AG04450 (cell line): ENCODE results near the gene GNG2. TPM values are rescaled to one million over a fixed set of nuclear protein-coding genes. Genes with fewer than 3 reads are reported as not detected.

ENCODE experiments used
- CTCF ChIA-PET: fragments of 300-600, 350-600 bp; formaldehyde crosslinking; extraction: SDS; loops from one replicate; lab custom pipeline; 2022; ENCODE audit warnings: antibody characterized with exemption, inconsistent platforms; lab: Charles Lee
- POLR2A ChIA-PET: fragments of 350-600 bp; formaldehyde crosslinking; extraction: SDS; loops from one replicate; lab custom pipeline; 2021; ENCODE audit warnings: antibody characterized with exemption, inconsistent platforms; lab: Yijun Ruan, JAX
- DNase-seq: peaks from one replicate; pipeline ENCODE4 v3.0.0-alpha.2; 2011; ENCODE audit warnings: low read depth, low spot score
- H3K27ac ChIP-seq: one replicate; pipeline ENCODE4 v1.5.1; 2012; ENCODE audit warnings: low read depth, low read length, control low read depth
- H3K27me3 ChIP-seq: one replicate; pipeline ENCODE4 v1.6.0; 2012; ENCODE audit warnings: low read length; ENCODE audit not compliant: control insufficient read depth, insufficient read depth
- H3K4me3 ChIP-seq: 2 replicates; pipeline ENCODE4 v1.5.1; 2011; ENCODE audit warnings: mild to moderate bottlenecking, low read depth, low read length, control low read depth
- H3K9me3 ChIP-seq: 2 replicates; pipeline ENCODE4 v1.5.1; 2012; ENCODE audit warnings: low read length; ENCODE audit not compliant: control insufficient read depth, insufficient read depth
- polyA plus RNA-seq: library from polyadenylated mRNA; depleted of rRNA; stranded (reverse); fragments of >200 nt; gene quantifications from 2 replicates; pipeline ENCODE4 v1.2.3, GENCODE V29; 2011
- TF ChIP-seq, protein P1 (sequence below): IDR thresholded peaks from 2 replicates; pipeline ENCODE4 v1.5.1; 2011; ENCODE audit warnings: low read depth, low read length, control low read depth, inconsistent platforms

Gene GNG2
- polyA plus RNA-seq, 1 experiment = 83.9 TPM

DNA sequence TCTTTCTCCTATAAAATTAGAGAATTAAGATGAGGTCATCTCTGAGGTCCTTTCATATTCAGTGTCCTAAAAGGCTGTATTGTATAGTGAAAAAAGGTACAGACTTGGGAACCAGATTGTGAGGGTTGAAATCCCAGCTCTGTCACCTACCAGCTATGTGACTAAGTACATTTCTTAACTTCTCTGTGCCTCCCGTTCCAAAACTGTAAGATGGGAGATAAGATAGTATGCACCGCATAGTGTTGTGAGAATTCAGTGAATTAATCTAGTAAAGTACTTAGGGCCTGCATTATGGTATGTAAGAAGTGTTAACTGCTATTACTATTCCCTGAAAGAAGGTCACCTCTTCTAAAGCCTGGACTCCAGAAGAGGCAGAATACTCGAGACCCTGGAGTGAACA is 60.6 kb downstream of the GNG2 start:
- no peak for DNase-seq
- TF ChIP-seq, protein P1, sequence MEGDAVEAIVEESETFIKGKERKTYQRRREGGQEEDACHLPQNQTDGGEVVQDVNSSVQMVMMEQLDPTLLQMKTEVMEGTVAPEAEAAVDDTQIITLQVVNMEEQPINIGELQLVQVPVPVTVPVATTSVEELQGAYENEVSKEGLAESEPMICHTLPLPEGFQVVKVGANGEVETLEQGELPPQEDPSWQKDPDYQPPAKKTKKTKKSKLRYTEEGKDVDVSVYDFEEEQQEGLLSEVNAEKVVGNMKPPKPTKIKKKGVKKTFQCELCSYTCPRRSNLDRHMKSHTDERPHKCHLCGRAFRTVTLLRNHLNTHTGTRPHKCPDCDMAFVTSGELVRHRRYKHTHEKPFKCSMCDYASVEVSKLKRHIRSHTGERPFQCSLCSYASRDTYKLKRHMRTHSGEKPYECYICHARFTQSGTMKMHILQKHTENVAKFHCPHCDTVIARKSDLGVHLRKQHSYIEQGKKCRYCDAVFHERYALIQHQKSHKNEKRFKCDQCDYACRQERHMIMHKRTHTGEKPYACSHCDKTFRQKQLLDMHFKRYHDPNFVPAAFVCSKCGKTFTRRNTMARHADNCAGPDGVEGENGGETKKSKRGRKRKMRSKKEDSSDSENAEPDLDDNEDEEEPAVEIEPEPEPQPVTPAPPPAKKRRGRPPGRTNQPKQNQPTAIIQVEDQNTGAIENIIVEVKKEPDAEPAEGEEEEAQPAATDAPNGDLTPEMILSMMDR = no peak
- Histone ChIP-seq H3K27ac (no peak overlapping the region), H3K9me3 (no peaks in the 10 kb centered on the region), H3K4me3 (no peak overlapping the region), H3K27me3 (no peaks in the 10 kb centered on the region)
- CTCF ChIA-PET = interaction anchor here (0.9 kb wide), 1 partner anchor 58 kb away, joined by 3 read pairs; no protein-coding TSS in a partner anchor
- POLR2A ChIA-PET = no interaction called here

DNA sequence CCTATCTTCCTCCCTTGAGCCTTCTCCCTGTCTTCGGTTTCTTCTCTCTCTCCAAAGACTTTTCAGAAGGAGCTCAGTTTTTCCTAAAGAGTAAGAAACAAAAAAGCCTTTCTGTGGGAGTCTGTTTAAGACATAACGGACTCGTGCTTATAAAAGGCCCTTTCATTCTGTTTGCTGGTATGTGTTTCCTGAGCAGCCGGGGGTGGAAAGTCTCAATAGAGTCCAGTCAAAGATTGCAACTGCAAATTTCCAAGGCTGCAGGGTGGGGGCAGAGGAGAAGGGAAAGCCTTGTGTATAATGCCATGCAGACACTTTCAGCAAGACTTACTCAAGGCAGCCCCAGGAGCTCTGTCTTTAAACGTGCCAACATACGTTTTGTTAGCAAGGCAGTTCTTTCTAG is 62.2 kb downstream of the GNG2 start:
- no peak for DNase-seq
- TF ChIP-seq, protein P1 = no peak
- Histone ChIP-seq H3K4me3 (no peak overlapping the region), H3K27ac (no peak overlapping the region), H3K9me3 (peaks cover 2% of the 10 kb centered on the region; the same call in 1 of the 2 replicates), H3K27me3 (no peaks in the 10 kb centered on the region)
- ChIA-PET POLR2A (no interaction called here), CTCF (interaction anchor here (0.7 to 1.2 kb wide), 2 partner anchors 9 to 116 kb away, joined by 3 to 8 read pairs; no protein-coding TSS in a partner anchor)

DNA sequence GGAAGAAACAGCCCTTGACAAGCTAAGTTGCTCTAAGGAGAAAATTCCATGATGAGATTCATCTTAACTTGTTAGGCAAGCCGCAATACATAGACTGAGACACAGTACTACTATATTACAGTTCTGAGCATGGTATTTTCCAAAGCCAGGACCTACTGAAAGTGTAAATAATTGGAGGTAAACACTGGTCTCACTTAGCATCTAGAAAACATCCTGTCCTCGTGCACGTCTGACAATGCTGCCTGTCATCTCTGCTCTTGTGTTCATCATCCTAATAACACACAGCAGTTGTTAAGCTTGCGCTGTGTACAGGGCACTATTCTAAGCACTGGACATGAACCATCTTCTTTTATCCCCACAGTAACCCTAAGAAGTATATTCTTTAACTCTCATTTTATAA is 64.2 kb downstream of the GNG2 start:
- TF ChIP-seq, protein P1 = no peak
- DNase-seq = no peak
- no peaks in the 10 kb centered on the region for H3K27me3 ChIP-seq
- no peak overlapping the region for H3K27ac ChIP-seq
- H3K4me3 ChIP-seq = no peak overlapping the region
- ChIA-PET POLR2A (no interaction called here), CTCF (no interaction called here)
- peaks cover 2% of the 10 kb centered on the region; the same call in 1 of the 2 replicates for H3K9me3 ChIP-seq

DNA sequence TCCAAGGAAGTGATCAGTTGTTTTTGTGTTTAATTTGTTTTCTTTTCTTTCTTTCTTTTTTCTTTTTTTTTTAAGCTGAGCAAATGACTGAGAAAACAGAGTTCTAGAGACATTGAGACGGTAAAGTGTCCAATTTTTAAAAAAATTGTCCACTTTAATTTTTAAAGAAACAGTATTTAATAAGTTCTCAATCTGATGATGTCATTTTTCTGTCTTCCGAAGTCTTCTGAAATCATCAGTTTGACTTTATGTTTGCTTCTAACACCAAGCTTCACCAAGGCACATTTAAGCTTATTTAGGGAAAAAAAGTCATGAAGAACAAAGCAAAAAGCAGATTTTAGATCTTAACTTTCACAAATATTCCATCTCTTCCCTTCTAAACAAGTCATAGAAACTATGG is 65.6 kb downstream of the GNG2 start:
- TF ChIP-seq, protein P1 = no peak
- ChIA-PET CTCF (no interaction called here), POLR2A (no interaction called here)
- Histone ChIP-seq H3K27ac (no peak overlapping the region), H3K27me3 (no peaks in the 10 kb centered on the region), H3K4me3 (no peak overlapping the region), H3K9me3 (peaks cover 2% of the 10 kb centered on the region; the same call in 1 of the 2 replicates)
- no peak for DNase-seq

DNA sequence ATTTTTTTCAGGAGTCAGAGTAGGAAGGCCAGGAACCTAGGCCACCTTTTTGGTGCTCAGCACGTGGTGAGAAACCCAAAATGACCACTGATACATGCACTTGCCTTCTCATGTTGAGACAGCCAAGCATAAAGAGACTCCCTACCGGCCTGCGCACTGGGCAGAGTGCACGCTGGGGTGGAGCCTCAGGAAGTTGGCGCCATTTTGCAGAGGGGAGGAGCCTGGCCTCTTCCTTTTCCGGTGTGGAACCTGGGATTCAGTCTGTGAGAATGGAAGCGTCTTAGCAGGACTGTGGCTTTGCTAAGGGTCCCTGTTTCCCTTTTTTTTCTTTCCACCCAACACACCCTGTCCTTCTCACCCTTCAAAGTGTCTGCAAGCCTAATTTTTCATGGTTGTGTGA is 66.0 kb downstream of the GNG2 start:
- H3K27ac ChIP-seq = no peak overlapping the region
- TF ChIP-seq, protein P1 = no peak
- CTCF ChIA-PET = no interaction called here
- no peak overlapping the region for H3K4me3 ChIP-seq
- no peak for DNase-seq
- peaks cover 2% of the 10 kb centered on the region; the same call in 1 of the 2 replicates for H3K9me3 ChIP-seq
- no peaks in the 10 kb centered on the region for H3K27me3 ChIP-seq
- POLR2A ChIA-PET = no interaction called here
